Chondrocyte (in vitro differentiated cells): ENCODE data around the gene HERC5. TPM values are rescaled to one million over a fixed set of nuclear protein-coding genes. Genes with fewer than 3 reads are reported as not detected.

Source experiments
- DNase-seq: peaks from one replicate; pipeline ENCODE4 v3.0.0; 2021; ENCODE audit warnings: mixed read lengths, low spot score
- H3K27ac Mint-ChIP-seq: one replicate; pipeline ENCODE4 v1.8.0; 2021; ENCODE audit warnings: mild to moderate bottlenecking, moderate library complexity, mixed read lengths; ENCODE audit not compliant: unreplicated experiment
- H3K27me3 Mint-ChIP-seq: 2 replicates; pipeline ENCODE4 v1.8.0; 2021; ENCODE audit warnings: low read depth, mixed read lengths
- H3K36me3 Mint-ChIP-seq: 2 replicates; pipeline ENCODE4 v1.8.0; 2021; ENCODE audit warnings: low read depth, mixed read lengths
- H3K4me1 Mint-ChIP-seq: 2 replicates; pipeline ENCODE4 v1.8.0; 2021; ENCODE audit warnings: low read depth, mild to moderate bottlenecking, mixed read lengths
- H3K4me3 Mint-ChIP-seq: one replicate; pipeline ENCODE4 v1.8.0; 2021; ENCODE audit warnings: mild to moderate bottlenecking, moderate library complexity, mixed read lengths; ENCODE audit not compliant: unreplicated experiment
- H3K9me3 Mint-ChIP-seq: 2 replicates; pipeline ENCODE4 v1.8.0; 2021; ENCODE audit warnings: low read depth, mixed read lengths
- CTCF ChIP-seq: fragments of 200-600 bp; sonication (generic); IDR thresholded peaks from 2 replicates; pipeline ENCODE4 v1.5.0; 2021; ENCODE audit warnings: antibody characterized with exemption, mild to moderate bottlenecking, moderate library complexity
- total RNA-seq: library from RNA; stranded (reverse); gene quantifications from 3 replicates; pipeline ENCODE4 v1.2.1, GENCODE V29; 2021

The HERC5 gene
- total RNA-seq, 1 donor from 2014 or later: 0.40 TPM

GRCh38 chr4:88478247-88478646 lies 21.3 kb downstream of the HERC5 start:
- no peak overlapping the region for H3K27ac Mint-ChIP-seq
- peaks cover 8% of the 10 kb centered on the region for H3K4me1 Mint-ChIP-seq
- no peak overlapping the region for H3K4me3 Mint-ChIP-seq
- TF ChIP-seq CTCF: no peak
- no peaks in the 10 kb centered on the region for H3K36me3 Mint-ChIP-seq
- H3K27me3 Mint-ChIP-seq: peaks cover 17% of the 10 kb centered on the region
- H3K9me3 Mint-ChIP-seq: no peaks in the 10 kb centered on the region
- no peak for DNase-seq

GRCh38 chr4:88481537-88481936 lies 24.6 kb downstream of the HERC5 start:
- no peaks in the 10 kb centered on the region for H3K36me3 Mint-ChIP-seq
- no peaks in the 10 kb centered on the region for H3K27me3 Mint-ChIP-seq
- no peak overlapping the region for H3K4me3 Mint-ChIP-seq
- no peak for TF ChIP-seq CTCF
- no peaks in the 10 kb centered on the region for H3K4me1 Mint-ChIP-seq
- DNase-seq: no peak
- H3K27ac Mint-ChIP-seq: no peak overlapping the region
- H3K9me3 Mint-ChIP-seq: peaks cover 3% of the 10 kb centered on the region

- no peak for TF ChIP-seq CTCF
- no peak for DNase-seq
- no peak overlapping the region for H3K4me3 Mint-ChIP-seq
- H3K4me1 Mint-ChIP-seq: no peaks in the 10 kb centered on the region
- H3K27ac Mint-ChIP-seq: no peak overlapping the region
- H3K27me3 Mint-ChIP-seq: no peaks in the 10 kb centered on the region
- no peaks in the 10 kb centered on the region for H3K36me3 Mint-ChIP-seq
- no peaks in the 10 kb centered on the region for H3K9me3 Mint-ChIP-seq
Measured at GRCh38 chr4:88489100-88489761, 32.3 kb downstream of the HERC5 start.

- TF ChIP-seq CTCF: no peak
- Mint-ChIP-seq H3K27ac (no peak overlapping the region), H3K9me3 (no peaks in the 10 kb centered on the region), H3K4me3 (no peak overlapping the region), H3K27me3 (no peaks in the 10 kb centered on the region), H3K4me1 (no peaks in the 10 kb centered on the region), H3K36me3 (no peaks in the 10 kb centered on the region)
- DNase-seq: no peak
Measured at GRCh38 chr4:88497859-88498409, 41.0 kb downstream of the HERC5 start.

GRCh38 chr4:88503344-88503743 lies 46.4 kb downstream of the HERC5 start:
- H3K27me3 Mint-ChIP-seq: peaks cover 2% of the 10 kb centered on the region

More at GRCh38 chr4:88503344-88503743, 46.4 kb downstream of the HERC5 start:
- Mint-ChIP-seq H3K27ac (no peak overlapping the region), H3K36me3 (no peaks in the 10 kb centered on the region), H3K9me3 (no peaks in the 10 kb centered on the region), H3K4me3 (no peak overlapping the region), H3K4me1 (no peaks in the 10 kb centered on the region)
- DNase-seq: no peak
- TF ChIP-seq CTCF: no peak
